ENCODE measurements around the gene PLN.

PLN gene

GRCh38 chr6:118602300-118602699 is 54.2 kb downstream of the PLN start:
- Histone ChIP-seq H3K27me3 (ENCODE audit: control insufficient read depth, insufficient read depth, low read length) (no peaks in the 10 kb centered on the region), H3K36me3 (ENCODE audit: control insufficient read depth, insufficient read depth, low read length) (no peaks in the 10 kb centered on the region), H3K4me3 (ENCODE audit: low read depth, low read length) (no peak overlapping the region)

GRCh38 chr6:118603372-118603771 is 55.3 kb downstream of the PLN start:
- no peaks in the 10 kb centered on the region for H3K27me3 ChIP-seq (ENCODE audit: control insufficient read depth, insufficient read depth, low read length)
- TF ChIP-seq CTCF (IDR thresholded peaks at IDR 0.05): no peak
- H3K79me2 ChIP-seq: peaks cover 56% of the 10 kb centered on the region
- no peaks in the 10 kb centered on the region for H3K4me1 ChIP-seq
- H3K9me3 ChIP-seq (ENCODE audit: control insufficient read depth, low read length): no peaks in the 10 kb centered on the region
- H3K36me3 ChIP-seq (ENCODE audit: control insufficient read depth, insufficient read depth, low read length): no peaks in the 10 kb centered on the region
- no peak overlapping the region for H3K4me2 ChIP-seq (ENCODE audit: low read length)
- H3K27ac ChIP-seq: no peak overlapping the region
- H3K4me3 ChIP-seq (ENCODE audit: low read depth, low read length): no peak overlapping the region
- no peak overlapping the region for H3K9ac ChIP-seq
- no peak overlapping the region for H2AFZ ChIP-seq

More at GRCh38 chr6:118602300-118602699, 54.2 kb downstream of the PLN start:
- no peaks in the 10 kb centered on the region for H3K4me1 ChIP-seq
- peaks cover 48% of the 10 kb centered on the region for H3K79me2 ChIP-seq
- TF ChIP-seq CTCF (IDR thresholded peaks at IDR 0.05): no peak
- H2AFZ ChIP-seq: no peak overlapping the region
- H3K9me3 ChIP-seq (ENCODE audit: control insufficient read depth, low read length): no peaks in the 10 kb centered on the region
- H3K4me2 ChIP-seq (ENCODE audit: low read length): no peak overlapping the region
- H3K27ac ChIP-seq: no peak overlapping the region
- H3K9ac ChIP-seq: no peak overlapping the region

GRCh38 chr6:118606268-118606667 is 58.2 kb downstream of the PLN start:
- no peaks in the 10 kb centered on the region for H3K36me3 ChIP-seq (ENCODE audit: control insufficient read depth, insufficient read depth, low read length)
- H3K9me3 ChIP-seq (ENCODE audit: control insufficient read depth, low read length): no peaks in the 10 kb centered on the region
- no peak overlapping the region for H2AFZ ChIP-seq
- no peak overlapping the region for H3K9ac ChIP-seq
- no peak overlapping the region for H3K4me2 ChIP-seq (ENCODE audit: low read length)
- no peak overlapping the region for H3K4me3 ChIP-seq (ENCODE audit: low read depth, low read length)
- H3K27ac ChIP-seq: no peak overlapping the region
- no peak for TF ChIP-seq CTCF (IDR thresholded peaks at IDR 0.05)
- H3K27me3 ChIP-seq (ENCODE audit: control insufficient read depth, insufficient read depth, low read length): no peaks in the 10 kb centered on the region
- H3K4me1 ChIP-seq: no peaks in the 10 kb centered on the region
- H3K79me2 ChIP-seq: peaks cover 56% of the 10 kb centered on the region

GRCh38 chr6:118606858-118607257 is 58.8 kb downstream of the PLN start:
- no peaks in the 10 kb centered on the region for H3K36me3 ChIP-seq (ENCODE audit: control insufficient read depth, insufficient read depth, low read length)
- peaks cover 57% of the 10 kb centered on the region for H3K79me2 ChIP-seq
- H2AFZ ChIP-seq: no peak overlapping the region
- H3K4me3 ChIP-seq (ENCODE audit: low read depth, low read length): no peak overlapping the region
- H3K4me1 ChIP-seq: no peaks in the 10 kb centered on the region
- no peak for TF ChIP-seq CTCF (IDR thresholded peaks at IDR 0.05)
- no peaks in the 10 kb centered on the region for H3K27me3 ChIP-seq (ENCODE audit: control insufficient read depth, insufficient read depth, low read length)
- no peak overlapping the region for H3K27ac ChIP-seq
- H3K4me2 ChIP-seq (ENCODE audit: low read length): no peak overlapping the region
- no peaks in the 10 kb centered on the region for H3K9me3 ChIP-seq (ENCODE audit: control insufficient read depth, low read length)
- H3K9ac ChIP-seq: no peak overlapping the region

Measured in parathyroid adenoma (tissue), 2 donors.